SK-N-SH (cell line): ENCODE data around the gene NYNRIN. TPM values are rescaled to one million over a fixed set of nuclear protein-coding genes. Genes with fewer than 3 reads are reported as not detected.

ENCODE experiments used
- CTCF ChIA-PET: fragments of 300-600, 350-600 bp; formaldehyde crosslinking; extraction: SDS; loops from one replicate; lab custom pipeline; 2021; lab: Yijun Ruan, JAX
- POLR2A ChIA-PET: fragments of 350-600 bp; sonication (Branson Sonifier 250); formaldehyde crosslinking; extraction: SDS; loops from one replicate; lab custom pipeline; 2020; ENCODE audit warnings: antibody characterized with exemption, inconsistent platforms; lab: Yijun Ruan, JAX
- DNase-seq: peaks from one replicate; pipeline ENCODE4 v3.0.0; 2012
- H2AFZ ChIP-seq: fragments of 200-600 bp; sonication (generic); 2 replicates; pipeline ENCODE4 v1.8.1; 2016; ENCODE audit warnings: antibody characterized with exemption, mild to moderate bottlenecking, low read depth
- H3F3A ChIP-seq: fragments of 200-600 bp; sonication (generic); replicated peaks from 2 replicates; pipeline ENCODE3; 2016; ENCODE audit warnings: antibody characterized with exemption, mild to moderate bottlenecking; ENCODE audit not compliant: insufficient read depth
- H3K27ac ChIP-seq, 2 experiments: fragments of 200-500 bp in 1 of 2; fragments of 200-600 bp in 1 of 2; sonication (Bioruptor generic) in 1 of 2; sonication (generic), shearing (Covaris generic) in 1 of 2; 2 replicates each; pipeline versions ENCODE4 v1.5.1 to v1.6.1; 2014 to 2016; ENCODE audit warnings: low read depth in 2 of 2, inconsistent platforms in 1 of 2, low read length in 1 of 2, mild to moderate bottlenecking in 1 of 2, mixed read lengths in 1 of 2
- H3K27me3 ChIP-seq: fragments of 200-600 bp; sonication (generic), shearing (Covaris generic); 2 replicates; pipeline ENCODE4 v1.6.1; 2016; ENCODE audit warnings: mixed run types; ENCODE audit not compliant: insufficient read depth
- H3K36me3 ChIP-seq, 2 experiments: fragments of 200-500 bp in 1 of 2; fragments of 200-600 bp in 1 of 2; sonication (Bioruptor generic) in 1 of 2; sonication (generic) in 1 of 2; replicated peaks in 1 of 2; 2 replicates each; pipeline versions ENCODE3 to v1.5.1; 2014 to 2016; ENCODE audit warnings: low read length in 1 of 2, mild to moderate bottlenecking in 1 of 2; ENCODE audit not compliant: insufficient read depth in 2 of 2, control insufficient read depth in 1 of 2
- H3K4me1 ChIP-seq, 2 experiments: fragments of 200-500 bp in 1 of 2; fragments of 200-600 bp in 1 of 2; sonication (Bioruptor generic) in 1 of 2; sonication (generic), shearing (Covaris generic) in 1 of 2; 2 replicates each; pipeline versions ENCODE4 v1.5.1 to v1.6.1; 2014 to 2016; ENCODE audit warnings: low read depth in 1 of 2, low read length in 1 of 2, mixed run types in 1 of 2; ENCODE audit not compliant: insufficient read depth in 2 of 2, control insufficient read depth in 1 of 2
- H3K4me2 ChIP-seq: fragments of 200-600 bp; sonication (generic), shearing (Covaris generic); 2 replicates; pipeline ENCODE4 v1.6.1; 2017; ENCODE audit warnings: mixed run types
- H3K4me3 ChIP-seq, 2 experiments: fragments of 200-500 bp in 1 of 2; fragments of 200-600 bp in 1 of 2; sonication (Bioruptor generic) in 1 of 2; sonication (generic), shearing (Covaris generic) in 1 of 2; 2 replicates each; pipeline versions ENCODE4 v1.5.1 to v1.8.1; 2014 to 2016; ENCODE audit warnings: low read depth in 2 of 2, inconsistent platforms in 1 of 2, low read length in 1 of 2, mild to moderate bottlenecking in 1 of 2, mixed read lengths in 1 of 2, moderate library complexity in 1 of 2
- H3K79me2 ChIP-seq: fragments of 200-600 bp; sonication (generic); 2 replicates; pipeline ENCODE4 v1.8.1; 2017; ENCODE audit warnings: mild to moderate bottlenecking; ENCODE audit not compliant: insufficient read depth
- H3K9ac ChIP-seq: fragments of 200-600 bp; sonication (generic); 2 replicates; pipeline ENCODE4 v1.6.1; 2017; ENCODE audit warnings: mixed run types
- H3K9me2 ChIP-seq: fragments of 200-600 bp; sonication (generic); 2 replicates; pipeline ENCODE4 v1.6.1; 2017; ENCODE audit warnings: mixed run types
- H3K9me3 ChIP-seq: fragments of 200-600 bp; sonication (generic); 2 replicates; pipeline ENCODE4 v1.6.1; 2017; ENCODE audit warnings: mixed run types, mild to moderate bottlenecking, moderate library complexity
- H4K20me1 ChIP-seq: fragments of 200-600 bp; sonication (generic); 2 replicates; pipeline ENCODE4 v1.6.1; 2017; ENCODE audit warnings: mild to moderate bottlenecking, mixed run types; ENCODE audit not compliant: insufficient read depth
- CHD2 ChIP-seq: fragments of 150-350 bp; IDR thresholded peaks from 2 replicates; pipeline ENCODE4 v1.6.1; 2018; ENCODE audit warnings: low read length; ENCODE audit not compliant: partially characterized antibody
- EP300 ChIP-seq, 2 experiments: IDR thresholded peaks; 2 replicates each; pipeline versions ENCODE4 v1.4.0 to v1.6.1; 2012; ENCODE audit warnings: borderline replicate concordance in 1 of 2, low read depth in 1 of 2, low read length in 1 of 2
- EZH2phosphoT487 ChIP-seq: fragments of 200-600 bp; sonication (generic); IDR thresholded peaks from 2 replicates; pipeline ENCODE4 v1.6.1; 2017; ENCODE audit warnings: low read depth, mixed run types, mild to moderate bottlenecking, antibody characterized with exemption, moderate library complexity, borderline replicate concordance
- FOXM1 ChIP-seq: IDR thresholded peaks from 2 replicates; pipeline ENCODE4 v1.4.0; 2012; ENCODE audit warnings: low read depth, mild to moderate bottlenecking
- GATA2 ChIP-seq: sonication (generic); formaldehyde crosslinking; IDR thresholded peaks from 2 replicates; pipeline ENCODE4 v1.5.0; 2020; ENCODE audit warnings: mild to moderate bottlenecking, missing genetic modification reagents
- MEF2A ChIP-seq: IDR thresholded peaks from 2 replicates; pipeline ENCODE4 v1.4.0; 2012; ENCODE audit warnings: low read depth, borderline replicate concordance
- MXI1 ChIP-seq: IDR thresholded peaks from 2 replicates; pipeline ENCODE4 v1.6.1; 2012; ENCODE audit warnings: mild to moderate bottlenecking, low read depth, low read length, improper control_type of control experiment
- NFIC ChIP-seq: IDR thresholded peaks from 2 replicates; pipeline ENCODE4 v1.4.0; 2012; ENCODE audit warnings: borderline replicate concordance
- NRF1 ChIP-seq: IDR thresholded peaks from 2 replicates; pipeline ENCODE4 v1.6.1; 2012; ENCODE audit warnings: low read depth, mild to moderate bottlenecking, low read length
- RAD21 ChIP-seq: IDR thresholded peaks from 2 replicates; pipeline ENCODE4 v1.6.1; 2012; ENCODE audit warnings: mild to moderate bottlenecking, low read length
- RXRA ChIP-seq: IDR thresholded peaks from 2 replicates; pipeline ENCODE4 v1.4.0; 2012; ENCODE audit warnings: low read depth, mild to moderate bottlenecking, borderline replicate concordance
- TCF12 ChIP-seq: IDR thresholded peaks from 2 replicates; pipeline ENCODE4 v1.4.0; 2012
- YY1 ChIP-seq: IDR thresholded peaks from 2 replicates; pipeline ENCODE4 v1.4.0; 2012; ENCODE audit warnings: low read depth, mild to moderate bottlenecking
- WGBS: methylation state at CpG from one replicate; pipeline ENCODE4 v1.1.6; 2017; ENCODE audit warnings: low lambda C conversion rate; 5-methylcytosine and 5-hydroxymethylcytosine counted together
- polyA plus RNA-seq, 3 experiments: library from polyadenylated mRNA; depleted of rRNA; stranded (reverse); fragments of >200 nt; gene quantifications; 2 replicates each; pipeline ENCODE4 v1.2.3, GENCODE V29; 2012
- TF ChIP-seq, protein P1 (sequence below): IDR thresholded peaks from 2 replicates; pipeline ENCODE4 v1.6.1; 2012; ENCODE audit warnings: mild to moderate bottlenecking, low read depth, low read length, moderate library complexity

The NYNRIN gene
- polyA plus RNA-seq, 1 of the 3 experiments (the other 2 are of a cell fraction): 4.8 TPM

DNA sequence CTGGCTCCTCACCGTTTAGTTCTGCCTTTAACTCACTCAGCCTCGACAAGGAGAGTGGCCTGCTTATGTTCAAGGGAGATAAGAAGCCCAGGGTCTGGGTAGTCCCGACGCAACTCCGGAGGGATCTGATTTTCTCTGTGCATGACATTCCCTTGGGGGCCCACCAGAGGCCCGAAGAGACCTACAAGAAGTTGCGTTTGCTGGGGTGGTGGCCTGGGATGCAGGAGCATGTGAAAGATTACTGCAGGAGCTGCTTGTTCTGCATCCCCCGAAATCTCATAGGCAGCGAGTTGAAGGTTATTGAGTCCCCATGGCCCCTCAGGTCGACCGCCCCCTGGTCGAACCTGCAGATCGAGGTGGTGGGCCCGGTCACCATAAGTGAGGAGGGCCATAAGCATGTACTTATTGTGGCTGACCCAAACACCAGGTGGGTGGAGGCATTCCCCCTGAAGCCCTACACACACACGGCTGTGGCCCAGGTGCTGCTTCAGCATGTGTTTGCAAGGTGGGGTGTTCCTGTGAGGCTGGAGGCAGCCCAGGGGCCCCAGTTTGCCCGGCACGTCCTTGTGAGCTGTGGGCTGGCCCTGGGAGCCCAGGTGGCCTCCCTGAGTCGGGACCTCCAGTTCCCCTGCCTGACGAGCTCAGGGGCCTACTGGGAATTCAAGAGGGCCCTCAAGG, 17.6 kb downstream of the NYNRIN start:
- POLR2A ChIA-PET: no interaction called here
- 0 out of 2 replicates have a peak, but pooled peaks cover 5% of the 10 kb centered on the region for H3K27me3 ChIP-seq
- CTCF ChIA-PET: interaction anchor here (0.9 to 9.9 kb wide), 6 partner anchors 10 to 89 kb away, joined by 3 to 63 read pairs (median 23); partner anchors contain the start of genes CBLN3 and KHNYN
- no peaks in the 10 kb centered on the region for H3K9me2 ChIP-seq
- no peaks in the 10 kb centered on the region; a peak in 1 of 4 replicates for H3K4me1 ChIP-seq
- H3K9me3 ChIP-seq: no peaks in the 10 kb centered on the region
- H4K20me1 ChIP-seq: no peaks in the 10 kb centered on the region
- H3F3A ChIP-seq: no peaks in the 10 kb centered on the region
- no peak overlapping the region for H3K4me3 ChIP-seq
- H3K4me2 ChIP-seq: no peak overlapping the region
- H3K79me2 ChIP-seq: no peaks in the 10 kb centered on the region
- H3K9ac ChIP-seq: no peak overlapping the region
- TF ChIP-seq RXRA (no peak), EZH2phosphoT487 (no peak), EP300 (IDR thresholded peaks at IDR 0.05; ENCODE audit: borderline replicate concordance in 1 of 2, low read depth in 1 of 2, low read length in 1 of 2) (no peak), TCF12 (no peak), YY1 (no peak), FOXM1 (no peak)
- TF ChIP-seq, all 33 proteins: peak for 0
- DNase-seq: no peak
- Histone ChIP-seq H3K27ac (no peak overlapping the region; a peak in 1 of 4 replicates), H2AFZ (no peak overlapping the region), H3K36me3 (peaks cover 0 to 6% of the 10 kb centered on the region in 2 experiments)
- WGBS: 78% methylated on average over 7 of the region's 19 CpGs

DNA sequence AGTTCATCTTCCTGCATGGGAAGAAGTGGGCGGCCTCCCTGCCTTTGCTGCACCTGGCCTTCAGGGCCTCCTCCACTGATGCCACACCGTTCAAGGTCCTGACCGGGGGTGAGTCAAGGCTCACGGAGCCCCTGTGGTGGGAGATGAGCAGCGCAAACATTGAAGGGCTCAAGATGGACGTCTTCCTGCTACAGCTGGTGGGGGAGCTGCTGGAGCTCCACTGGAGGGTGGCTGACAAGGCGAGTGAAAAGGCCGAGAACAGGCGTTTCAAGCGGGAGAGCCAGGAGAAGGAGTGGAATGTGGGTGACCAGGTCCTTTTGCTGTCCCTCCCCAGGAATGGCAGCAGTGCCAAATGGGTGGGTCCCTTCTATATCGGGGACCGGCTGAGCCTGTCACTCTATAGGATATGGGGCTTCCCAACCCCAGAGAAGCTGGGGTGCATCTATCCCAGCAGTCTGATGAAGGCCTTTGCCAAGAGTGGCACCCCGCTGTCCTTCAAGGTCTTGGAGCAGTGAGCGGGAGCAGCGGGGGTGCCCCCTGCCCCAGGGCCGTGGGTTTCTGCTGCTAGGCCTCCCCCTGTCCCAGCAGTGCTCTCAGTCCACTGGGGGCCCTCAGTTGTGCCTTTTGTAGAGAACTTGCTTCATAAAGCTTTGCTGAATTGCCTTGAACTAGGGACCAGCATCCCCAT, 18.3 kb downstream of the NYNRIN start:
- WGBS: 82% methylated on average over 12 of the region's 16 CpGs
- H3K4me3 ChIP-seq: no peak overlapping the region
- H3K4me2 ChIP-seq: no peak overlapping the region
- H3K27me3 ChIP-seq: 0 out of 2 replicates have a peak, but pooled peaks cover 5% of the 10 kb centered on the region
- no peaks in the 10 kb centered on the region for H3K9me3 ChIP-seq
- H4K20me1 ChIP-seq: no peaks in the 10 kb centered on the region
- TF ChIP-seq CHD2 (no peak), GATA2 (CRISPR knock-in tag) (no peak), NFIC (no peak), MXI1 (no peak), NRF1 (no peak), TCF12 (no peak), MEF2A (no peak), RAD21 (no peak)
- TF ChIP-seq, protein P1, sequence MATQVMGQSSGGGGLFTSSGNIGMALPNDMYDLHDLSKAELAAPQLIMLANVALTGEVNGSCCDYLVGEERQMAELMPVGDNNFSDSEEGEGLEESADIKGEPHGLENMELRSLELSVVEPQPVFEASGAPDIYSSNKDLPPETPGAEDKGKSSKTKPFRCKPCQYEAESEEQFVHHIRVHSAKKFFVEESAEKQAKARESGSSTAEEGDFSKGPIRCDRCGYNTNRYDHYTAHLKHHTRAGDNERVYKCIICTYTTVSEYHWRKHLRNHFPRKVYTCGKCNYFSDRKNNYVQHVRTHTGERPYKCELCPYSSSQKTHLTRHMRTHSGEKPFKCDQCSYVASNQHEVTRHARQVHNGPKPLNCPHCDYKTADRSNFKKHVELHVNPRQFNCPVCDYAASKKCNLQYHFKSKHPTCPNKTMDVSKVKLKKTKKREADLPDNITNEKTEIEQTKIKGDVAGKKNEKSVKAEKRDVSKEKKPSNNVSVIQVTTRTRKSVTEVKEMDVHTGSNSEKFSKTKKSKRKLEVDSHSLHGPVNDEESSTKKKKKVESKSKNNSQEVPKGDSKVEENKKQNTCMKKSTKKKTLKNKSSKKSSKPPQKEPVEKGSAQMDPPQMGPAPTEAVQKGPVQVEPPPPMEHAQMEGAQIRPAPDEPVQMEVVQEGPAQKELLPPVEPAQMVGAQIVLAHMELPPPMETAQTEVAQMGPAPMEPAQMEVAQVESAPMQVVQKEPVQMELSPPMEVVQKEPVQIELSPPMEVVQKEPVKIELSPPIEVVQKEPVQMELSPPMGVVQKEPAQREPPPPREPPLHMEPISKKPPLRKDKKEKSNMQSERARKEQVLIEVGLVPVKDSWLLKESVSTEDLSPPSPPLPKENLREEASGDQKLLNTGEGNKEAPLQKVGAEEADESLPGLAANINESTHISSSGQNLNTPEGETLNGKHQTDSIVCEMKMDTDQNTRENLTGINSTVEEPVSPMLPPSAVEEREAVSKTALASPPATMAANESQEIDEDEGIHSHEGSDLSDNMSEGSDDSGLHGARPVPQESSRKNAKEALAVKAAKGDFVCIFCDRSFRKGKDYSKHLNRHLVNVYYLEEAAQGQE: no peak
- no peak overlapping the region for H3K9ac ChIP-seq
- no peak overlapping the region for H3K27ac ChIP-seq
- DNase-seq: no peak
- CTCF ChIA-PET: interaction anchor here (0.9 to 9.9 kb wide), 7 partner anchors 9 to 90 kb away, joined by 3 to 63 read pairs (median 9); partner anchors contain the start of genes CBLN3 and KHNYN
- H3K79me2 ChIP-seq: no peaks in the 10 kb centered on the region
- no peaks in the 10 kb centered on the region for H3F3A ChIP-seq
- POLR2A ChIA-PET: no interaction called here
- H2AFZ ChIP-seq: no peak overlapping the region
- H3K4me1 ChIP-seq: no peaks in the 10 kb centered on the region; a peak in 1 of 4 replicates
- peaks cover 0 to 6% of the 10 kb centered on the region in 2 experiments for H3K36me3 ChIP-seq
- H3K9me2 ChIP-seq: no peaks in the 10 kb centered on the region
